AG04449 (cell line): ENCODE data around the gene GIPC2.

Source experiments
- CTCF ChIA-PET: fragments of 350-600 bp; formaldehyde crosslinking; extraction: SDS; loops from one replicate; lab custom pipeline; 2021; ENCODE audit warnings: antibody characterized with exemption; lab: Yijun Ruan, JAX
- POLR2A ChIA-PET: fragments of 400-600, 350-600 bp; formaldehyde crosslinking; extraction: SDS; loops from one replicate; lab custom pipeline; 2020; ENCODE audit warnings: antibody characterized with exemption, inconsistent platforms; lab: Yijun Ruan, JAX
- DNase-seq: peaks from one replicate; pipeline ENCODE4 v3.0.0-alpha.2; 2010; ENCODE audit warnings: low read depth, low spot score
- H3K4me3 ChIP-seq: 2 replicates; pipeline ENCODE4 v1.5.1; 2011; ENCODE audit warnings: low read depth, mild to moderate bottlenecking, control low read depth, low read length
- TF ChIP-seq, protein P1 (sequence below): IDR thresholded peaks from one replicate; pipeline ENCODE4 v1.5.1; 2011; ENCODE audit warnings: mild to moderate bottlenecking, moderate library complexity, low read length, control low read depth, inconsistent platforms; ENCODE audit not compliant: insufficient read depth; ENCODE audit errors: missing control alignments

GIPC2 gene

DNA sequence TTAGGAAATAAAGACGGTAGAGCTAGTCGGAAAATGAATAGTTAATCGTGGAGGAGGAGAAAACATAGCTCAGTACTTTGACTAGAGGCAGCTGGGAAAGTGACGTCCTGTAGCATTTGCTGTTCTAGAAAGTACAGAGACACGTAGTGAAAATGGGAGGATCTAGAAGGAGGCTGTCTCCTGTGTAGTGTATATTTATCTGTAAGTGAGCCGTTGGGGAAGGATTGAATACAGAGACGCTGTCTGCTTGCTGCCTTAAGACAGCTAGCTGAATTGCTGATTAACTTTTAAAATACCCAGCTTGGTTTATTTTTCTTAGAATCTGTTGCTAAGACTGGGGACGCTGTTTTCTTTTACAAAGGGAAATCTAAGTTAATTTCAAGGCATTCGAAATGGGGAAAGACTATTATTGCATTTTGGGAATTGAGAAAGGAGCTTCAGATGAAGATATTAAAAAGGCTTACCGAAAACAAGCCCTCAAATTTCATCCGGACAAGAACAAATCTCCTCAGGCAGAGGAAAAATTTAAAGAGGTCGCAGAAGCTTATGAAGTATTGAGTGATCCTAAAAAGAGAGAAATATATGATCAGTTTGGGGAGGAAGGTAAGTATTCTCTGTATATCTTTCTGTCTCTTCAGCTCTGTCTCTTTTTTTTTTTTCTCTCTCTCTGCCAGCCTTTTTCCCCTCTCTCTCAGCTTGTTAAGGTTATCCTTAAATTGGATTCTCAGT, 40.9 kb upstream of the GIPC2 start, which contains the start of gene DNAJB4:
Gene DNAJB4 (plus strand): TSS at position 221 of the 729 bp plus-strand sequence. CDS start 172 bp downstream, at position 393.
- TF ChIP-seq, protein P1, sequence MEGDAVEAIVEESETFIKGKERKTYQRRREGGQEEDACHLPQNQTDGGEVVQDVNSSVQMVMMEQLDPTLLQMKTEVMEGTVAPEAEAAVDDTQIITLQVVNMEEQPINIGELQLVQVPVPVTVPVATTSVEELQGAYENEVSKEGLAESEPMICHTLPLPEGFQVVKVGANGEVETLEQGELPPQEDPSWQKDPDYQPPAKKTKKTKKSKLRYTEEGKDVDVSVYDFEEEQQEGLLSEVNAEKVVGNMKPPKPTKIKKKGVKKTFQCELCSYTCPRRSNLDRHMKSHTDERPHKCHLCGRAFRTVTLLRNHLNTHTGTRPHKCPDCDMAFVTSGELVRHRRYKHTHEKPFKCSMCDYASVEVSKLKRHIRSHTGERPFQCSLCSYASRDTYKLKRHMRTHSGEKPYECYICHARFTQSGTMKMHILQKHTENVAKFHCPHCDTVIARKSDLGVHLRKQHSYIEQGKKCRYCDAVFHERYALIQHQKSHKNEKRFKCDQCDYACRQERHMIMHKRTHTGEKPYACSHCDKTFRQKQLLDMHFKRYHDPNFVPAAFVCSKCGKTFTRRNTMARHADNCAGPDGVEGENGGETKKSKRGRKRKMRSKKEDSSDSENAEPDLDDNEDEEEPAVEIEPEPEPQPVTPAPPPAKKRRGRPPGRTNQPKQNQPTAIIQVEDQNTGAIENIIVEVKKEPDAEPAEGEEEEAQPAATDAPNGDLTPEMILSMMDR, result no peak
- CTCF ChIA-PET, result interaction anchor here (0.8 to 5.5 kb wide), 10 partner anchors 8 to 322 kb away, joined by 3 to 59 read pairs (median 4); partner anchors contain the start of gene FUBP1
- H3K4me3 ChIP-seq, result peak within 1 kb of the TSS; percentile 61
- POLR2A ChIA-PET, result interaction anchor here (0.6 to 4.6 kb wide), 17 partner anchors 9 to 500 kb away, joined by 3 to 60 read pairs (median 4); partner anchors contain the start of genes FUBP1, MIGA1 and NEXN
- peak; percentile 92 for DNase-seq

DNA sequence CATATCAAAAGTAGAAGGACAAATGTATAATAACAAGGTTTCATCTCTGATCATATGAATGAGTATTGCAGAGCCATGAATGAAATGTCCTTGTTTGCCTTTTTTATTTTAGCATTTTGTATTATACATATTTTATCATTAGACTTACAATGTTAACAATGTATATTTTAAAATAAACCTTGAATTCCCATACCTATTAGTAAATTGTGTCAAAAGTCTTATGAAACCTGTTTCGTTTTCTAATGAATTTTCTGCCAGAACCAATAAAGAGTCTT, 40.4 kb upstream of the GIPC2 start:
- ChIA-PET POLR2A (interaction anchor here (0.8 to 4.6 kb wide), 10 partner anchors 10 to 226 kb away, joined by 3 to 60 read pairs (median 6); partner anchors contain the start of genes FUBP1 and MIGA1), CTCF (interaction anchor here (0.8 to 5.5 kb wide), 9 partner anchors 8 to 109 kb away, joined by 3 to 59 read pairs (median 4); partner anchors contain the start of gene FUBP1)
- DNase-seq, result no peak
- H3K4me3 ChIP-seq, result peak overlapping the region; percentile 61
- TF ChIP-seq, protein P1, result no peak

DNA sequence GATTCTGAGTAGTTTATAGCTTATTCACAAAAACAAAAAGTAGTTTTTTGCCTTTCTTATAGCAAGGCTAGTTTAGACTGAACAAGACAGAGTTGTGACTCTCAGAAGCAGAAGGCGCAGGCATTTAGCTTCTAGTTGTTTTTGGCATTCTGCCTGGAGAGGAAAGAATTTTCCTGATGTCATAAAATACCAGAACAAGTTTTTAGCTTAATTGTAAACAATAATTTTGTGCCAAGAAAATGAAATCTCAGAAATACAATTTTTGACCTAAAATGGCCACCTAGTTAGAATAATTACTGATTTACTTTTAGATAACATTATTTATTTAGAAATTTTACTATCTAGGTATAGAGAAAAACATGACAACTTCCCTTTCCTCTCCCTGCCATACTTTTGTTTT, 40.0 kb upstream of the GIPC2 start:
- peak overlapping the region; percentile 61 for H3K4me3 ChIP-seq
- ChIA-PET POLR2A (interaction anchor here (1.2 to 4.6 kb wide), 5 partner anchors 9 to 108 kb away, joined by 3 to 60 read pairs (median 22); partner anchors contain the start of gene FUBP1), CTCF (interaction anchor here (0.8 to 5.5 kb wide), 7 partner anchors 9 to 108 kb away, joined by 3 to 59 read pairs (median 4); no protein-coding TSS in a partner anchor)
- TF ChIP-seq, protein P1, result no peak
- DNase-seq, result peak; percentile 63

DNA sequence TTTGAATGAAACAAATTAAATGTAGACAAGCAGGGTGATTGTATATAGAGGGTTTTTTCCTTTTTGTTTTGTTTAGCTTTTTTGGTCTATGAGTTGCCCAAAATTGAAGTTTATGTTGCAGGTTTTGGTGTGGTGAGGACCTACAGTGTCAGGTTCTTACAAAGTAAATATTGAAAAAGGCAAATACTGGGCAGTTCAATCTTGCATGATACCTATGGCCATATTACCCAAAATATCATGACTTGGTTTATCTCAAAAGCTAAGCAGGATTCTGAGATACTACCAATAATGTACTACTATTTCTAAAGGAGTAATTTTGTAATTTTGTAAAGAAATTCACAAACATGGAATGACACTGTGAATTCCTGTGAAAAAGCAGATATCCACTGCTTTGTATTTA, 39.2 kb upstream of the GIPC2 start:
- H3K4me3 ChIP-seq, result peak overlapping the region; percentile 61
- DNase-seq, result no peak
- ChIA-PET POLR2A (interaction anchor here (1.2 to 4.6 kb wide), 3 partner anchors 8 to 97 kb away, joined by 5 to 60 read pairs (median 55); partner anchors contain the start of gene FUBP1), CTCF (interaction anchor here (1.8 to 5.5 kb wide), 2 partner anchors 16 to 108 kb away, joined by 6 to 59 read pairs; no protein-coding TSS in a partner anchor)
- TF ChIP-seq, protein P1, result no peak

DNA sequence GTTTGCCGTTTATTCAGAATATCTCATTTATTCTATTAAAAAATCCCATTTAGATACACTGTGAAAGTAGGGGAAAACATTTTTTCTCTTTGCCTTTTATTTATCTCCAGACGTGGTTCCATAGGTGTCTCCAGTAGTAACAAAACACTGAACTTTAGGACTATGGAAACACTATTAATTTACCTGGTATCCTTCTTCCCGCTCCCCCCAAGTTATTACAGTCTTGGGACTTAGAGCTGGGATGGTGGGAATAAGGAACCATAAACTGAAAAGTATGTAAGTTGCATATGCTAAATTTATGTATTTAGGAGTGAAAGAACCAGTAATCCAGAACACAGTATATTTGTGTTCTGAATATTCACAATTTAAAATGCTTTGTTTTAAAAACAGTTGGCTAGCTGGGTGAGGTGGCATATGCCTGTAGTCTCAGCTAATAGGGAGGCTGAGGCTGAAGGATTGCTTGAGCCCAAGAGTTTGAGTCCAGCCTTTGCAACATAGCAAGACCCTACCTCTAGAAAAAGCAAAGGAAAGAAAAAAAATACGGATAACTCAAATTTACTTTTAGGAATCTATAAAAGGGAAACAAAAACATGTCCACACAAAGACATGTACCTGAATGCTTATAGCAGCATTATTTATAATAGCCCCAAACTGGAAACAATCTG, 38.0 kb upstream of the GIPC2 start:
- TF ChIP-seq, protein P1, result no peak
- CTCF ChIA-PET, result interaction anchor here (5.5 kb wide), 1 partner anchor 106 kb away, joined by 59 read pairs; no protein-coding TSS in a partner anchor
- POLR2A ChIA-PET, result interaction anchor here (1.1 to 4.6 kb wide), 2 partner anchors 26 to 95 kb away, joined by 3 to 60 read pairs; no protein-coding TSS in a partner anchor
- H3K4me3 ChIP-seq, result peak overlapping the region; percentile 61
- DNase-seq, result no peak
